Ishikawa (cell line): ENCODE data around the gene DNAH17.

ENCODE experiments used
- CEBPB ChIP-seq: IDR thresholded peaks from 2 replicates; pipeline ENCODE4 v1.6.1; 2012
- CREB1 ChIP-seq: IDR thresholded peaks from 2 replicates; pipeline ENCODE4 v1.6.1; 2012; ENCODE audit warnings: low read depth
- EGR1 ChIP-seq: IDR thresholded peaks from 2 replicates; pipeline ENCODE4 v1.6.1; 2012
- EP300 ChIP-seq: IDR thresholded peaks from 2 replicates; pipeline ENCODE4 v1.6.1; 2012; ENCODE audit warnings: borderline replicate concordance
- FOXM1 ChIP-seq: IDR thresholded peaks from 2 replicates; pipeline ENCODE4 v1.6.1; 2012; ENCODE audit warnings: low read depth, borderline replicate concordance
- NFIC ChIP-seq: IDR thresholded peaks from 2 replicates; pipeline ENCODE4 v1.6.1; 2012
- RAD21 ChIP-seq: IDR thresholded peaks from 2 replicates; pipeline ENCODE4 v1.6.1; 2012; ENCODE audit warnings: low read depth
- TAF1 ChIP-seq: IDR thresholded peaks from 2 replicates; pipeline ENCODE4 v1.6.1; 2012; ENCODE audit warnings: low read depth, mild to moderate bottlenecking
- TCF12 ChIP-seq: IDR thresholded peaks from 2 replicates; pipeline ENCODE4 v1.6.1; 2012; ENCODE audit warnings: low read depth
- TEAD4 ChIP-seq: IDR thresholded peaks from 2 replicates; pipeline ENCODE4 v1.6.1; 2012
- YY1 ChIP-seq: IDR thresholded peaks from 2 replicates; pipeline ENCODE4 v1.6.1; 2012; ENCODE audit warnings: low read depth
- ZBTB7A ChIP-seq: IDR thresholded peaks from 2 replicates; pipeline ENCODE4 v1.6.1; 2012; ENCODE audit warnings: low read depth
- TF ChIP-seq, protein P1 (sequence below): IDR thresholded peaks from 2 replicates; pipeline ENCODE4 v1.6.1; 2012
- TF ChIP-seq, protein P2 (sequence below): IDR thresholded peaks from 2 replicates; pipeline ENCODE4 v1.6.1; 2012; ENCODE audit warnings: low read depth, mild to moderate bottlenecking
- TF ChIP-seq, protein P3 (sequence below): IDR thresholded peaks from 2 replicates; pipeline ENCODE4 v1.6.1; 2012

Gene DNAH17

DNA sequence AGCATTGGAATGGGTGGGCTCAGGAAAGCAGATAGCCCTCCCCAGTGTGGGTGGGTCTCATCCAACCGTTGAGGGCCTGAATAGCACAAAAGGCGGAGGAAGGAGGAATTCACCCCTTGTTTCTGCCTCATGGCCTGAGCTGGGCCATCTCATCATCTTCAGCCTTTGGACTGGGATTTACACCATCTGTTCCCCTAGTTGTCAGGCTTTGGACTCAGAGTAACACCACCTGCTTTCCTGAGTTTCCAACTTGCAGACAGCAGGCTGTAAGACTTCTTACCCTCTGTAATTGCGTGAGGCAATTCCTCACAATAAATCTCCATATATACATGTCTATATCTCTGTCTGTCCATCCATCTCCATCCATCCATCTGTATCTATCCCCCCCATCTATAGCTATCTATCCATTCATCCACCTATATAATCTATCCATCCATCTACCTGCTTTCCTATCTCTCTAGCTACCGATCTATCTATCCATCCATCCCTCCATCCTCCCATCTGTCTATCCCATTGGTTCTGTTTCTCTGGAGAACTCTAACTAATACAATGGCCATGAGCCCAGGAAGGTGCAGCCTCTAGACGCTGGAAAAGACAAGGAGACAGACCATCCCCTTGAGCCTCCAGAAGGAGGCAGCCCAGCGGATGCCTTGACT is 21.3 kb downstream of the DNAH17 start:
- TF ChIP-seq ZBTB7A: no peak
- no peak for TF ChIP-seq NFIC
- no peak for TF ChIP-seq RAD21
- TF ChIP-seq TCF12: no peak
- no peak for TF ChIP-seq YY1
- TF ChIP-seq CREB1: no peak
- no peak for TF ChIP-seq TAF1
- TF ChIP-seq EGR1: no peak
- no peak for TF ChIP-seq EP300
- no peak for TF ChIP-seq TEAD4
- TF ChIP-seq, protein P1, sequence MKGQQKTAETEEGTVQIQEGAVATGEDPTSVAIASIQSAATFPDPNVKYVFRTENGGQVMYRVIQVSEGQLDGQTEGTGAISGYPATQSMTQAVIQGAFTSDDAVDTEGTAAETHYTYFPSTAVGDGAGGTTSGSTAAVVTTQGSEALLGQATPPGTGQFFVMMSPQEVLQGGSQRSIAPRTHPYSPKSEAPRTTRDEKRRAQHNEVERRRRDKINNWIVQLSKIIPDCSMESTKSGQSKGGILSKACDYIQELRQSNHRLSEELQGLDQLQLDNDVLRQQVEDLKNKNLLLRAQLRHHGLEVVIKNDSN: no peak
- TF ChIP-seq, protein P2, sequence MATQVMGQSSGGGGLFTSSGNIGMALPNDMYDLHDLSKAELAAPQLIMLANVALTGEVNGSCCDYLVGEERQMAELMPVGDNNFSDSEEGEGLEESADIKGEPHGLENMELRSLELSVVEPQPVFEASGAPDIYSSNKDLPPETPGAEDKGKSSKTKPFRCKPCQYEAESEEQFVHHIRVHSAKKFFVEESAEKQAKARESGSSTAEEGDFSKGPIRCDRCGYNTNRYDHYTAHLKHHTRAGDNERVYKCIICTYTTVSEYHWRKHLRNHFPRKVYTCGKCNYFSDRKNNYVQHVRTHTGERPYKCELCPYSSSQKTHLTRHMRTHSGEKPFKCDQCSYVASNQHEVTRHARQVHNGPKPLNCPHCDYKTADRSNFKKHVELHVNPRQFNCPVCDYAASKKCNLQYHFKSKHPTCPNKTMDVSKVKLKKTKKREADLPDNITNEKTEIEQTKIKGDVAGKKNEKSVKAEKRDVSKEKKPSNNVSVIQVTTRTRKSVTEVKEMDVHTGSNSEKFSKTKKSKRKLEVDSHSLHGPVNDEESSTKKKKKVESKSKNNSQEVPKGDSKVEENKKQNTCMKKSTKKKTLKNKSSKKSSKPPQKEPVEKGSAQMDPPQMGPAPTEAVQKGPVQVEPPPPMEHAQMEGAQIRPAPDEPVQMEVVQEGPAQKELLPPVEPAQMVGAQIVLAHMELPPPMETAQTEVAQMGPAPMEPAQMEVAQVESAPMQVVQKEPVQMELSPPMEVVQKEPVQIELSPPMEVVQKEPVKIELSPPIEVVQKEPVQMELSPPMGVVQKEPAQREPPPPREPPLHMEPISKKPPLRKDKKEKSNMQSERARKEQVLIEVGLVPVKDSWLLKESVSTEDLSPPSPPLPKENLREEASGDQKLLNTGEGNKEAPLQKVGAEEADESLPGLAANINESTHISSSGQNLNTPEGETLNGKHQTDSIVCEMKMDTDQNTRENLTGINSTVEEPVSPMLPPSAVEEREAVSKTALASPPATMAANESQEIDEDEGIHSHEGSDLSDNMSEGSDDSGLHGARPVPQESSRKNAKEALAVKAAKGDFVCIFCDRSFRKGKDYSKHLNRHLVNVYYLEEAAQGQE: no peak

DNA sequence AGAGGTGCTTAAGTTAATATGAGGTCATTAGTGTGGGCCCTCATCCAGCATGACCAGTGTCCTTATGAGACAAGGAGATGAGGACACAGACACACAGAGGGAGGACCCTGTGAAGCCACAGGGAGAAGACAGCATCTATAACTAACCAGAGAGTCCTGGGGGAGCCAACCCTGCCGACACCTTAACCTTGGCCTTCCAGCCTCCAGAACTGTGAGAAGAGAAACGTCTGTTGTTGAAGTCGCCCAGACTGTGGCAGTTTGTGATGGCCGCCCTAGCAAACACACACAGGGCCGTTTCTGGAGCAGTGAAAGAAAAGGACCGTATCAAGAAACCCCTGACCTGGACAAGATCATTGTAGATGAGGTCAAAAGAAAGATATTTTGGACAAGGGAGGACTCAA is 26.7 kb downstream of the DNAH17 start:
- no peak for TF ChIP-seq CEBPB
- TF ChIP-seq TCF12: no peak
- TF ChIP-seq EP300: no peak
- no peak for TF ChIP-seq CREB1
- no peak for TF ChIP-seq FOXM1
- TF ChIP-seq, protein P3, sequence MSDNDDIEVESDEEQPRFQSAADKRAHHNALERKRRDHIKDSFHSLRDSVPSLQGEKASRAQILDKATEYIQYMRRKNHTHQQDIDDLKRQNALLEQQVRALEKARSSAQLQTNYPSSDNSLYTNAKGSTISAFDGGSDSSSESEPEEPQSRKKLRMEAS: no peak
- no peak for TF ChIP-seq TEAD4
- no peak for TF ChIP-seq RAD21
- TF ChIP-seq NFIC: no peak
- TF ChIP-seq ZBTB7A: no peak
- TF ChIP-seq, protein P2: no peak
- no peak for TF ChIP-seq TAF1
- TF ChIP-seq YY1: no peak
- no peak for TF ChIP-seq EGR1
- TF ChIP-seq, protein P1: no peak

DNA sequence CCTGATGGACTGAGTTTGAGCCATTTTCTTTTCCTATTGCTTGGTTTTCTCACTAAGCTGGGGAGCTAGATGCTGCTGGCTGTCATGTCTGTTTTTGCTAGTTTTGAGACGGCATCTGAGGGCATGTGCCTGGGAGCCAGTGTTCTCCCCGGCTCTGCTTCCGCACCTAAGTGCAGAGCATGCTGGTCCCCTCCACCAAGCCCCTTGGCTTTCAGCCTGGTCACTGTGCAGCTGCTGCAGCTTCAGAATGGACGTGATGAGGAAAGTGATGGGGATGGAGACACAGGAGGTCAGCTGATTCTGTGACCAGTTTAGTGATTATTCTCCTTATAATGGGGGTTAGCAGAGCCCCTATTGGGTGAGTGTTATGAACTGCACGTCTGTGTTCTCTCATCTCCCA is 28.5 kb downstream of the DNAH17 start:
- TF ChIP-seq YY1 (no peak), EP300 (no peak), FOXM1 (no peak), TCF12 (no peak), CREB1 (no peak), CEBPB (no peak), TAF1 (no peak), EGR1 (no peak), RAD21 (no peak), TEAD4 (no peak), NFIC (no peak), ZBTB7A (no peak)
- TF ChIP-seq, protein P2: no peak
- TF ChIP-seq, protein P1: no peak
- TF ChIP-seq, protein P3: no peak

DNA sequence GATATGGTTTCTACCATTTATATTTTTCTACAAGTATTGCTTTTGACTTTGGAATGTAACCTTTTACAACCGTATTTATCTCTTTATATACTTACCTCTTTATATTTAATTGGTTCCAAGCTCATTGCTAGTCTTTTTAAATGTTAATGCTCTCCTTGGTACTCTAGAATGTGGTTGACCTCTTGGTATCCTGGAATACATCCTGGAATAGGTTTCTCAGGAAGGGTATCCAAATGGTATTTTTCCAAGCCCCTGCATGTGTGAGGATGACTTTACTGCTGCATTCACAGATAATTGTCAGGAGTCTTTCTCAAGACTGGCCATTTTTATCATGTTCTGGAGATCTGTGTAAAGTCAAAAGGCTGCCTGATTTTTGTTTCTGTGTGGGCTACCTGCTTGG is 30.2 kb downstream of the DNAH17 start:
- no peak for TF ChIP-seq EGR1
- no peak for TF ChIP-seq CEBPB
- no peak for TF ChIP-seq RAD21
- no peak for TF ChIP-seq NFIC
- TF ChIP-seq, protein P1: no peak
- no peak for TF ChIP-seq TCF12
- TF ChIP-seq EP300: no peak
- TF ChIP-seq, protein P3: no peak
- TF ChIP-seq FOXM1: no peak
- TF ChIP-seq TEAD4: no peak
- TF ChIP-seq YY1: no peak
- TF ChIP-seq CREB1: no peak
- no peak for TF ChIP-seq ZBTB7A
- TF ChIP-seq, protein P2: no peak
